Kidney (tissue), 14 donors: ENCODE data around the gene AATK. TPM values are rescaled to one million over a fixed set of nuclear protein-coding genes. Genes with fewer than 3 reads are reported as not detected.
A peak's percentile ranks its signal among the peaks of the same experiment; 100 is the strongest.

Source experiments
- DNase-seq, 5 donors: peaks; one replicate each; pipeline ENCODE4 v3.0.0-alpha.2; 2013 to 2020
- FAIRE-seq: peaks from 2 replicates; lab custom pipeline; 2012; peaks lifted over from hg19 to GRCh38; lab: Jason Lieb, UNC
- H3K27ac ChIP-seq, 2 donors: one replicate each; pipeline ENCODE4 v1.7.0; 2013; ENCODE audit warnings: low read depth in 2 of 2, low read length in 2 of 2, inconsistent platforms in 1 of 2
- H3K27me3 ChIP-seq: one replicate; pipeline ENCODE4 v1.7.1; 2013; ENCODE audit warnings: low read length, inconsistent platforms; ENCODE audit not compliant: control insufficient read depth, insufficient read depth
- H3K36me3 ChIP-seq, 3 donors: one replicate each; pipeline versions ENCODE4 v1.7.0 to v1.7.1; 2013; ENCODE audit warnings: low read length in 3 of 3, control low read depth in 1 of 3, inconsistent platforms in 1 of 3; ENCODE audit not compliant: insufficient read depth in 3 of 3, control insufficient read depth in 2 of 3
- H3K4me1 ChIP-seq, 3 donors: one replicate each; pipeline versions ENCODE4 v1.7.0 to v1.7.1; 2013; ENCODE audit warnings: low read length in 3 of 3, inconsistent platforms in 1 of 3, low read depth in 1 of 3; ENCODE audit not compliant: control insufficient read depth in 2 of 3, insufficient read depth in 2 of 3
- H3K4me3 ChIP-seq, 3 donors: one replicate each; pipeline versions ENCODE4 v1.7.0 to v1.8.1; 2013; ENCODE audit warnings: low read length in 3 of 3, control low read depth in 1 of 3, inconsistent platforms in 1 of 3
- H3K9ac ChIP-seq, 3 donors: one replicate each; pipeline versions ENCODE4 v1.7.0 to v1.7.1; 2013; ENCODE audit warnings: low read length in 3 of 3, control low read depth in 1 of 3, inconsistent platforms in 1 of 3
- H3K9me3 ChIP-seq, 3 donors: one replicate each; pipeline versions ENCODE4 v1.7.0 to v1.7.1; 2013; ENCODE audit warnings: low read length in 3 of 3, control low read depth in 1 of 3, inconsistent platforms in 1 of 3; ENCODE audit not compliant: control insufficient read depth in 2 of 3, insufficient read depth in 1 of 3
- intact Hi-C: fragments of 100-400 bp; cut with DNase I; formaldehyde crosslinking; loops from one replicate; pipeline ENCODE4 v1.11.1; 2022
- polyA plus RNA-seq: library from polyadenylated mRNA; stranded (reverse); fragments of 350-450 nt; fragmentation: Illumina TruSeq; extraction: RNeasy Lipid Tissue Mini Kit (QIAGEN cat#74804); gene quantifications from one replicate; pipeline ENCODE4 v1.2.3, GENCODE V29; 2014; ENCODE audit warnings: low read depth, low replicate concordance; ENCODE audit not compliant: insufficient read depth
- total RNA-seq: library from RNA; stranded (reverse); fragmentation: NEBNext Ultra II Directional; extraction: Animal tissue kit (Norgen Biotek cat#: 25700); gene quantifications from one replicate; pipeline ENCODE4 v1.2.1, GENCODE V29; 2021
- TF ChIP-seq, protein P1 (sequence below): IDR thresholded peaks from 3 replicates; pipeline ENCODE4 v1.5.1; 2012; ENCODE audit warnings: mild to moderate bottlenecking, moderate library complexity, borderline replicate concordance; ENCODE audit not compliant: insufficient read depth; ENCODE audit errors: extremely low read depth
- donor health status: control.
- donor health status: control.
- donor health status: control.
- donor health status: control.
- donor health status: control.
- donor health status: DM: yes; HTN: yes; CAD: no.
- donor health status: Normal renal cell carcinoma (clear cell type).

Gene AATK
- total and polyA plus RNA-seq, 2 donors from 2014 or later = 0.65 to 4.2 TPM

- FAIRE-seq (no peak), DNase-seq (peak in 4 of 5 donors; percentile 72 to 80 (median 73))
- TF ChIP-seq, protein P1, sequence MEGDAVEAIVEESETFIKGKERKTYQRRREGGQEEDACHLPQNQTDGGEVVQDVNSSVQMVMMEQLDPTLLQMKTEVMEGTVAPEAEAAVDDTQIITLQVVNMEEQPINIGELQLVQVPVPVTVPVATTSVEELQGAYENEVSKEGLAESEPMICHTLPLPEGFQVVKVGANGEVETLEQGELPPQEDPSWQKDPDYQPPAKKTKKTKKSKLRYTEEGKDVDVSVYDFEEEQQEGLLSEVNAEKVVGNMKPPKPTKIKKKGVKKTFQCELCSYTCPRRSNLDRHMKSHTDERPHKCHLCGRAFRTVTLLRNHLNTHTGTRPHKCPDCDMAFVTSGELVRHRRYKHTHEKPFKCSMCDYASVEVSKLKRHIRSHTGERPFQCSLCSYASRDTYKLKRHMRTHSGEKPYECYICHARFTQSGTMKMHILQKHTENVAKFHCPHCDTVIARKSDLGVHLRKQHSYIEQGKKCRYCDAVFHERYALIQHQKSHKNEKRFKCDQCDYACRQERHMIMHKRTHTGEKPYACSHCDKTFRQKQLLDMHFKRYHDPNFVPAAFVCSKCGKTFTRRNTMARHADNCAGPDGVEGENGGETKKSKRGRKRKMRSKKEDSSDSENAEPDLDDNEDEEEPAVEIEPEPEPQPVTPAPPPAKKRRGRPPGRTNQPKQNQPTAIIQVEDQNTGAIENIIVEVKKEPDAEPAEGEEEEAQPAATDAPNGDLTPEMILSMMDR = no peak
- no peak overlapping the region for H3K4me3 ChIP-seq
- no peaks in the 10 kb centered on the region for H3K4me1 ChIP-seq
- intact Hi-C loops = no loop called here
- no peak overlapping the region for H3K27ac ChIP-seq
- H3K9ac ChIP-seq = no peak overlapping the region
- H3K27me3 ChIP-seq = no peaks in the 10 kb centered on the region
- H3K9me3 ChIP-seq = no peaks in the 10 kb centered on the region
- H3K36me3 ChIP-seq = no peaks in the 10 kb centered on the region
Observed at GRCh38 chr17:81184555-81184954, 18.5 kb upstream of the AATK start.

- no peak for FAIRE-seq
- H3K27me3 ChIP-seq = no peaks in the 10 kb centered on the region
- no peak overlapping the region for H3K27ac ChIP-seq
- TF ChIP-seq, protein P1 = no peak
- H3K4me1 ChIP-seq = no peaks in the 10 kb centered on the region
- H3K4me3 ChIP-seq = no peak overlapping the region
- no peak for DNase-seq
- intact Hi-C loops = no loop called here
- no peaks in the 10 kb centered on the region for H3K9me3 ChIP-seq
- no peaks in the 10 kb centered on the region for H3K36me3 ChIP-seq
- H3K9ac ChIP-seq = no peak overlapping the region
Observed at GRCh38 chr17:81183807-81184206, 17.8 kb upstream of the AATK start.

DNA sequence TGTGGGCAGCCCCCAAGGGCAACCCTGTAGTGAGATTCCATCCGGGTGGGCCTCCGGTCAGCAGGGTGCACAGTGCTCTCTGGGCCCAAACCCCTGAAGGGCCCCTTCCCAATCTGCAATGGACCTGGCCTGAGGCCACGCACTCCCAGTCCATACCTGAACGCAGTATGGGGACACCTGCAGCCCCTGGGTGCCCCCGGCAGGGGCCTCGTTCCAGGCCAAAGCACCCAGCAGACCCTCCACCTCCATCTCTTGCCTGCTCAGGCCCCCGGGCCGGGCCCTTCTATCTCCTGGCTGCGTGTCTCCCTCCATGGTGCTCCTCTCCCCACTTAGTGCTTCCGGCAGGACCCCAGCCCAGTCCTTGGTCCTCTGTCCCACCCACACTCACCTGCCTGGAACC, 17.3 kb upstream of the AATK start:
- Histone ChIP-seq H3K4me3 (no peak overlapping the region), H3K9me3 (no peaks in the 10 kb centered on the region), H3K27me3 (no peaks in the 10 kb centered on the region), H3K27ac (no peak overlapping the region), H3K36me3 (no peaks in the 10 kb centered on the region), H3K4me1 (no peaks in the 10 kb centered on the region), H3K9ac (no peak overlapping the region)
- TF ChIP-seq, protein P1 = no peak
- intact Hi-C loops = no loop called here
- FAIRE-seq (no peak), DNase-seq (no peak)

DNA sequence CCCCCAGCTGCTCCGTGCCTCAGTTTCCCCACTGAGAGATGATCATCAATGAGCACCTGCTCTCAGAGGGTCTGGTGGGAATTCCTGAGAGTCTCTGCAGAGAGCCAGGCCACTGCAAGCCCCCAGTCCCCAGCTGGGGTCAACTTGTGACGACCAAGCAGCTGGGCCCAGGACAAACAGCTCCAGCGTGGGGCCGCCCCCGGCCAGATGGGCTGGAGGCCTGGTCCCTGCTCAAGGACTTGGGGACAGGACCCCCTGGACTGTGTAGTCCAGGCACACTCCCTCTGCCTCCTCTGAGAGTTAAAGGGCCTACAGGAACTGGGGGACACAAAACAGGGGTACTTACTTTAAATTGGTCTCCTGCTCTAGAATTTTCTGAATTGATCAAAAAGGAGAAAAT, 16.6 kb upstream of the AATK start:
- Histone ChIP-seq H3K9me3 (no peaks in the 10 kb centered on the region), H3K27me3 (no peaks in the 10 kb centered on the region), H3K4me3 (no peak overlapping the region), H3K9ac (no peak overlapping the region), H3K4me1 (no peaks in the 10 kb centered on the region), H3K36me3 (no peaks in the 10 kb centered on the region), H3K27ac (no peak overlapping the region)
- TF ChIP-seq, protein P1 = no peak
- intact Hi-C loops = no loop called here
- DNase-seq = no peak
- no peak for FAIRE-seq
